Panc1 (cell line): Measurements from ENCODE around the gene AHDC1.

ENCODE experiments used
- CTCF ChIP-seq: fragments of 450-650 bp; IDR thresholded peaks from 2 replicates; pipeline ENCODE4 v1.5.1; 2017; ENCODE audit warnings: mild to moderate bottlenecking
- POLR2AphosphoS5 ChIP-seq: IDR thresholded peaks from 2 replicates; pipeline ENCODE4 v1.6.1; 2012; ENCODE audit warnings: mild to moderate bottlenecking, low read depth, low read length, moderate library complexity
- REST ChIP-seq, 2 experiments: IDR thresholded peaks; 2 replicates each; pipeline ENCODE4 v1.6.1; 2011 to 2012; ENCODE audit warnings: low read depth in 2 of 2, control low read depth in 1 of 2, low read length in 1 of 2, mild to moderate bottlenecking in 1 of 2, moderate library complexity in 1 of 2; ENCODE audit not compliant: insufficient read depth in 1 of 2
- SIN3A ChIP-seq: IDR thresholded peaks from 2 replicates; pipeline ENCODE4 v1.6.1; 2012; ENCODE audit warnings: low read depth, mild to moderate bottlenecking, low read length, moderate library complexity, borderline replicate concordance; ENCODE audit not compliant: insufficient read depth

- TF ChIP-seq CTCF: no peak
- TF ChIP-seq POLR2AphosphoS5: no peak
- no peak for TF ChIP-seq SIN3A
- no peak for TF ChIP-seq REST (IDR thresholded peaks at IDR 0.05; ENCODE audit: insufficient read depth in 1 of 2, low read depth in 2 of 2, low read length in 1 of 2)
Measured at GRCh38 chr1:27588256-27589232, 15.4 kb downstream of the AHDC1 start.
